ENCODE data around the gene PRLH.

GRCh38 chr2:237569041-237569440 is 2.7 kb downstream of the PRLH start:
- TF ChIP-seq CTCF (IDR thresholded peaks at IDR 0.05) (no peak), POLR2A (IDR thresholded peaks at IDR 0.05) (no peak)
